K562 (cell line): ENCODE results near the gene DGCR2. TPM values are rescaled to one million over a fixed set of nuclear protein-coding genes. Genes with fewer than 3 reads are reported as not detected.
A peak's percentile ranks its signal among the peaks of the same experiment; 100 is the strongest.

Experiments
- ATF6 ChIP-seq: sonication (generic); formaldehyde crosslinking; IDR thresholded peaks from 2 replicates; pipeline ENCODE4 v1.4.0; 2020; ENCODE audit warnings: mild to moderate bottlenecking, missing genetic modification reagents
- CAMTA2 ChIP-seq: fragments of 250-450 bp; sonication (Bioruptor Pico); conservative IDR thresholded peaks from 2 replicates; pipeline ENCODE4 v1.5.1; 2022
- FOSL1 ChIP-seq: fragments of 200-800 bp; sonication (Bioruptor generic); conservative IDR thresholded peaks from 2 replicates; pipeline ENCODE4 v1.6.1; 2016; ENCODE audit warnings: missing genetic modification characterization, missing compliant biosample characterization
- FUS ChIP-seq: fragments of 200-400 bp; formaldehyde crosslinking; optimal IDR thresholded peaks from 2 replicates; pipeline ENCODE3; 2017; ENCODE audit warnings: low read depth, low read length
- HMGXB4 ChIP-seq: sonication (generic); formaldehyde crosslinking; IDR thresholded peaks from 2 replicates; pipeline ENCODE4 v1.8.1; 2023; ENCODE audit warnings: mild to moderate bottlenecking, missing genetic modification reagents
- HNRNPH1 ChIP-seq: fragments of 200-400 bp; formaldehyde crosslinking; optimal IDR thresholded peaks from 2 replicates; pipeline ENCODE3; 2017; ENCODE audit warnings: low read depth, mild to moderate bottlenecking, low read length, moderate library complexity
- NEUROD1 ChIP-seq: fragments of 150-350 bp; IDR thresholded peaks from 2 replicates; pipeline ENCODE4 v1.6.1; 2014; ENCODE audit warnings: borderline replicate concordance, low read length, low read depth; ENCODE audit not compliant: partially characterized antibody
- NFXL1 ChIP-seq: fragments of 450-650 bp; formaldehyde crosslinking; IDR thresholded peaks from 2 replicates; pipeline ENCODE4 v1.4.0; 2021; ENCODE audit warnings: mild to moderate bottlenecking
- NR3C1 ChIP-seq: sonication (generic); formaldehyde crosslinking; IDR thresholded peaks from 2 replicates; pipeline ENCODE4 v1.8.1; 2022; ENCODE audit warnings: missing genetic modification reagents
- PREB ChIP-seq: sonication (generic); formaldehyde crosslinking; IDR thresholded peaks from 2 replicates; pipeline ENCODE4 v1.8.1; 2023; ENCODE audit warnings: mild to moderate bottlenecking, missing genetic modification reagents
- SETDB1 ChIP-seq: IDR thresholded peaks from one replicate; pipeline ENCODE4 v1.6.1; 2012; ENCODE audit warnings: low read length, control low read depth, inconsistent platforms
- SMAD1 ChIP-seq: fragments of 150-350 bp; IDR thresholded peaks from 2 replicates; pipeline ENCODE4 v1.6.1; 2014; ENCODE audit warnings: low read length, low read depth; ENCODE audit not compliant: partially characterized antibody
- TCF7 ChIP-seq: sonication (generic); IDR thresholded peaks from 2 replicates; pipeline ENCODE4 v1.6.1; 2016; ENCODE audit warnings: antibody characterized with exemption, borderline replicate concordance
- U2AF1 ChIP-seq: fragments of 200-400 bp; formaldehyde crosslinking; optimal IDR thresholded peaks from 2 replicates; pipeline ENCODE3; 2017; ENCODE audit warnings: mild to moderate bottlenecking, low read depth, low read length, moderate library complexity
- XRCC3 ChIP-seq: fragments of 450-650 bp; IDR thresholded peaks from 2 replicates; pipeline ENCODE4 v1.6.1; 2017; ENCODE audit warnings: mild to moderate bottlenecking, moderate library complexity
- XRCC4 ChIP-seq: IDR thresholded peaks from one replicate; pipeline ENCODE4 v1.6.1; 2011; ENCODE audit not compliant: insufficient read depth, insufficient read length; ENCODE audit errors: extremely low read depth
- ZBED1 ChIP-seq: IDR thresholded peaks from 2 replicates; pipeline ENCODE4 v1.6.1; 2014
- ZBTB9 ChIP-seq: fragments of 450-650 bp; formaldehyde crosslinking; IDR thresholded peaks from 2 replicates; pipeline ENCODE4 v1.4.0; 2020; ENCODE audit warnings: mild to moderate bottlenecking, moderate library complexity
- ZNF121 ChIP-seq: sonication (generic); formaldehyde crosslinking; conservative IDR thresholded peaks from 2 replicates; pipeline ENCODE4 v1.8.0; 2022; ENCODE audit warnings: missing genetic modification reagents
- ZNF232 ChIP-seq: sonication (generic); formaldehyde crosslinking; IDR thresholded peaks from 2 replicates; pipeline ENCODE4 v1.8.0; 2022; ENCODE audit warnings: mild to moderate bottlenecking, missing genetic modification reagents
- ZNF354B ChIP-seq: fragments of 250-450 bp; sonication (Bioruptor Pico); IDR thresholded peaks from 2 replicates; pipeline ENCODE4 v1.4.0; 2020
- ZNF384 ChIP-seq: IDR thresholded peaks from 2 replicates; pipeline ENCODE4 v1.6.1; 2012; ENCODE audit warnings: low read depth, low read length, improper control_type of control experiment
- ZNF445 ChIP-seq: fragments of 250-450 bp; sonication (Bioruptor Pico); IDR thresholded peaks from 2 replicates; pipeline ENCODE4 v1.4.0; 2020; ENCODE audit warnings: low read depth, mild to moderate bottlenecking, moderate library complexity
- ZNF561 ChIP-seq: fragments of 450-650 bp; formaldehyde crosslinking; conservative IDR thresholded peaks from 2 replicates; pipeline ENCODE4 v1.4.0; 2020; ENCODE audit warnings: mild to moderate bottlenecking, moderate library complexity
- polyA plus RNA-seq, 8 experiments: library from polyadenylated mRNA; depleted of rRNA in 4 of 8; stranded (reverse) in 5 of 8; unstranded in 3 of 8; fragments of >200 nt; fragmentation: Nextera tagmentation in 2 of 8; fragmentation: Illumina TruSeq in 1 of 8; extraction: Ambion mirVana in 2 of 8; extraction: Trizol in 1 of 8; gene quantifications; 2 replicates each; pipeline versions ENCODE4 v1.2.1 to v1.2.3, GENCODE V29; 2011 to 2014; ENCODE audit warnings: inconsistent platforms in 1 of 8, missing spikeins in 1 of 8
- total RNA-seq, 7 experiments: library from RNA; depleted of rRNA in 6 of 7; stranded (reverse); fragments of >200 nt in 6 of 7; fragmentation: Illumina TruSeq in 2 of 7; extraction: Trizol in 2 of 7; gene quantifications; 2 replicates each; pipeline versions ENCODE4 v1.2.1 to v1.2.3, GENCODE V29; 2011 to 2021; ENCODE audit warnings: low replicate concordance in 1 of 7

DGCR2 gene
- total and polyA plus RNA-seq, 9 of the 15 experiments (the other 6 are each of a cell fraction or from before 2014, with no cell fraction given), result 0.69 to 101 (median 56.4) TPM

GRCh38 chr22:19035474-19036228 lies 86.6 kb downstream of the DGCR2 start (continued):
- TF ChIP-seq XRCC3, result no peak
- TF ChIP-seq ATF6, result no peak
- peak; percentile 16 for TF ChIP-seq ZBTB9
- TF ChIP-seq SETDB1, result peak; percentile 65
- no peak; the same call in 1 of the 2 replicates for TF ChIP-seq NR3C1 (CRISPR knock-in tag)
- TF ChIP-seq ZNF384, result no peak
- no peak for TF ChIP-seq TCF7
- 0 out of 2 replicates have a peak, but pooled peaks have one; percentile 3 for TF ChIP-seq ZNF561 (CRISPR knock-in tag)
- no peak for TF ChIP-seq FOSL1
- no peak for TF ChIP-seq ZNF232 (CRISPR knock-in tag)
- TF ChIP-seq U2AF1, result no peak
- TF ChIP-seq ZBED1, result no peak
- TF ChIP-seq PREB (CRISPR knock-in tag), result no peak
- TF ChIP-seq NEUROD1, result no peak
- TF ChIP-seq ZNF354B (CRISPR knock-in tag), result no peak
- TF ChIP-seq FUS, result no peak
- no peak for TF ChIP-seq HNRNPH1
- 0 out of 2 replicates have a peak, but pooled peaks have one; percentile 27 for TF ChIP-seq CAMTA2
- TF ChIP-seq SMAD1, result no peak
- TF ChIP-seq XRCC4, result no peak
- 0 out of 2 replicates have a peak, but pooled peaks have one; percentile 51 for TF ChIP-seq NFXL1
- TF ChIP-seq ZNF445 (CRISPR knock-in tag), result no peak
- no peak; the same call in 1 of the 2 replicates for TF ChIP-seq HMGXB4 (CRISPR knock-in tag)
- TF ChIP-seq ZNF121, result no peak
